T follicular helper cell (primary cell): ENCODE data around the gene TMEM181.
"Not testable (repeated sequence)": the region's sequence is repeated elsewhere in the genome, so short reads cannot be mapped to it uniquely, and the experiment has no call there.

Source experiments
- DNase-seq: peaks from one replicate; pipeline ENCODE4 v3.0.0-alpha.2; 2020; ENCODE audit warnings: low read depth

The TMEM181 gene

DNA sequence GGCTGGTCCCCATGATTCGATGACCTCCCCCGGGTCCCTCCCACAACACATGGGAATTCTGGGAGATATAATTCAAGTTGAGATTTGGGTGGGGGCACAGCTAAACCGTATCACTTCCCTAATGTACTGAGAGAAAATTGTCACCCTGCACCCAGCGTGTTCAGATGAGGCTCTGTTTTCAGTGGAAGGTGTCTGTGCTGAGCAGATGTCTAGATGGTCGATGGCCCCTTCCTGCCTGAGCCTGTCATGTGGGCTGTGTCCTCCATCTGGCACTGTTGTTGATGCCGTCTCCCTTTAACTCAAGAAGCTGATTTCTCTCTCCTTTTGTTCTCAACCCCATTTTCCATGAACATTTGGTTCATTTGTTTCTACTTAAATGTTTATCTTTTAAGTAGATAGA lies 37.0 kb downstream of the TMEM181 start:
- DNase-seq, result no peak

DNA sequence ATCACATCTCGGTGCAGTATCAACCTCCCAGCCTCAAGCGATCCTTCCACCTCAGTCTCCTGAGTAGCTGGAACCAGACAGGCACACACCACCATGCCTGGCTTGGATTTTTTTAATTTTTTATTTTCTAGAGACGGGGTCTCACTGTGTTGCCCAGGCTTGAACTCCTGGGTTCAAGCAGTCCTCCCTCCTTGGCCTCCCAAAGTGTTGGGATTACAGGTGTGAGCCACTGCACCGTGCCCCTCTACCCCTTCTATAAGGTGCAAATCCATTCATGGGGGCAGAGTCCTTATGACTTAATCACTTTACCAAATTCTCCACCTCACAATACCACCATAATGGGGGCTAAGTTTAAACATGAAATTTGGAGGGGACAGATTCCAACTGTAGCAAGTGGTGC lies 37.7 kb downstream of the TMEM181 start:
- no peak for DNase-seq

DNA sequence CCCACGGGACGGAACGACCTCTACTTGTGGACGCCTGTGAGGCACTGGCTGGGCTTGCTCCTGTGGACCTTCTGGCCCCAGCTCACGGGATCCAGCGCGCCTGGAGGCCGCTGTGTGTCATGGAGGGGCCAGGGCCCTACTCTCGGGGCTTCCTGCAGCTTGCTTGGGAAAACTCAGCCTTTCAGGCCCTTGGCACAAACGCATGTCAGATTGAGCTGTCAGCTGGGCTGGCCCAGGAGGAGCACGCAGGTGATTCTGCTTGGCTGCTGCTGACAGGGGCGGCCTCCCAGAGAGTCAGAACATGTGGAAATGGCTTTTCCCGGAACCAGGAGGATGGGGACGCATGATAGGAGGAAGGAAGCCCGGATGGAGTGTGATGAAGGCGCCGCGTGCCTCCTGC lies 39.7 kb downstream of the TMEM181 start:
- DNase-seq, result no peak

DNA sequence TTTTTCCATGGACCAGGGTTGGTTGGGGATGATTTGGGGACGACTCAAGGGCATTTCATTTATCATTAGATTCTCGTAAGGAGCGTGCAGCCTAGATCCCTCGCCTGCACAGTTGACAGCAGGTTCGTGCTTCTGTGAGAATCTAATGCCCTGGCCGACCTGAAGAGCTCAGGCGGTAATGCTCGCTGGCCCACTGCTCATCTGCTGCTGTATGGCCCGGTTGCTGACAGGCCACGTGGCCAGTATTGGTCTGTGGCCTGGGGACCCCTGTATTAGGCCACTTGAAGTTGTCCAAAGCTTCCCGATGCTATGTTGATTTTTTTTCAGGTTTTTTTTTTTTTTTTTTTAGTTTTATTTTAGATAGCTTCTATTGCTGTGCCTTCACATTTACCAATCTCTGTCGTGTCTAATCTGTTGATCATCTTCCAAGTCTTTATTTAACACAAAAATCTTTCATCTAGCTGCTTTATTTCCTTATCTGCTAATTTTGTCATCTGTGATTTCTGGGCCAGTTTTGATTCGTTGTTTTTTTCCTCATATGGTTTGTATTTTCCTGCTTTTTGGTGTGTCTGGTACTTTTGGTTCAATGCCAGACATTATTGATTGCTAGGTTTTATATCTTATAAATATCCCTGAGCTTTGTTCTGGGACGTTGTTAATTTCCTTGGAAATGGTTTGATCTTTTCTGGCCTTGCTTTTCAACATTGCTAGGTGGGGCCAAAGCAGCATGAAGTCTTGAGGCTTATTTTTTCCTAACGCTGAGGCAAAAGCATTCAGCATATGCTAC lies 43.6 kb downstream of the TMEM181 start:
- DNase-seq, result no peak

DNA sequence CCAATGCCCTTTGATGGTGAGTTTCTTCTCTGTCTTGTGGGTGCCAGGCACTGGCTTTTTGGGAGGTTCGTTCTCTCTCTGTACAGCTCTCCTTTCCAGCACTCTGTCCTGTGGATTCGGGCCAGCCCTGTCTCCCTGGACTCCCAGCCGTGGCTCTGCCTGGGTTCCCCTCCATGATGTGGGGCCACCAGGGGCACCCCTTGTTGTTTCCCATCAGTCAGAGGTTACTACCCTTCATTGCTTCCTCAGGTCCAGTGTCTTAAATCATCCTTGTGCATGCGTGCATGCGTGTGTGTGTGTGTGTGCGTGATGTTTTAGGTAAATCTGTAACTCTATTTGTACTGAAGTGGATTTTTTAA lies 44.1 kb downstream of the TMEM181 start:
- DNase-seq, result no peak

DNA sequence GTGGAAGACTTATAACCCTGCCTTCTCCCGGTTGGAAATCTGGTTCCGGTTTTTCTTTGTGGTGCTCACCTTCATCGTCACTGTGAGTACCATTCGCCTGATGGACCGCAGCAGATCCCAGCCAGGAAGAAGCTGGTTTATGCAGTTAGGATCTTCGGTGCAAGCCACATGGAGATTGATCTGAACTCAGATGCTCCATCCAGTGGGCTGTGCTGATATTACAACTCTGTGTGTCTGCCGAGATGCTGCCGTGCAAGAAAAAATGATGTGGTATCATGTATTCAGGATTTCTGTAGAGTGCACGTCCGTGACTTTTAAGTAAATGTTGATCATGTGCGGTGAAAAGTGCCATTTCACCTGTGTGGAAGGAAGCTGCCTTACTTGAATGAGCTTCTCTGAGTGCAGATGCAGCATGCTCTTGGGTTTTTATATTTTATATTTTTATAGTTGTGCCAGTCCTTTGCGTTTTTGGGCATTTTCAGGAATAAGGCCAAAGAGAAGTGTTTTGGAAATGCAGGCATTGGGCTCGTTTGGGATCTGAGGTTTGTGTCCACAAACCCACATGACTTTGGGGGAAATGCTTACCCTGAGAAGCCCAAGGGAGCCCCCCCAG lies 45.5 kb downstream of the TMEM181 start:
- peak; percentile 39 for DNase-seq

DNA sequence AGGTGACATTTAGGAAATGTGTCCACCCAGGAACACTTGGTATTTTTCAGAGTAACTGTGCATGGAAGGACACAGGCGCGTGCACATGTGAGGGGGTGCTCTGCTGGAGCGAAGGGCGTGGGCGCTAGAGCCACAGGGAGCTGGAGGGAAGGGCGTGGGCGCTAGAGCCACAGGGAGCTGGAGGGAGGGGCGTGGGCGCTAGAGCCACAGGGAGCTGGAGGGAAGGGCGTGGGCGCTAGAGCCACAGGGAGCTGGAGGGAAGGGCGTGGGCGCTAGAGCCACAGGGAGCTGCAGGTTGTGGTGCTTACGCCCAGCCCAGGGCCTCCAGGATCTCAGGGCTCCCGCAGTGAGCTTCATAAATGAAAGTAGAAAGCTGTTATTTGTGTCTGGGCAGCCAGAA lies 46.1 kb downstream of the TMEM181 start:
- DNase-seq, result not testable (repeated sequence)

DNA sequence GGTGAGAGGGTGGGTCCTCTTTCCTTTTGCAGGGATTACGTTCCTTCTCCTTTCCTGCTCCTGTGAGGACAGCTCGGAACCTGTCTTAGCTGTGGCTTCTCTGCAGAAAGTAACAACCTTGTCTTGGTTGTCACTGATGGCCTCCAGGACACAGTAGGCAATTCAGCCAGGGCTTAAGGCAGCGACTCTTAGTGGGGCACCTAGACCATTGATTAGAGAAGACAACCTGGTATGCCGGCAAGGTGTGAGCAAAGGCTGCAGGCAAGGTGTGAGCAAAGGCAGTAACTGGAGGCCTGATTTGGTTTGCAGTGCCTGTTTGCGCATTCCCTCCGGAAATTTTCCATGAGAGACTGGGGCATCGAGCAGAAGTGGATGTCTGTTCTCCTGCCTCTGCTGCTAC lies 47.0 kb downstream of the TMEM181 start:
- no peak for DNase-seq

DNA sequence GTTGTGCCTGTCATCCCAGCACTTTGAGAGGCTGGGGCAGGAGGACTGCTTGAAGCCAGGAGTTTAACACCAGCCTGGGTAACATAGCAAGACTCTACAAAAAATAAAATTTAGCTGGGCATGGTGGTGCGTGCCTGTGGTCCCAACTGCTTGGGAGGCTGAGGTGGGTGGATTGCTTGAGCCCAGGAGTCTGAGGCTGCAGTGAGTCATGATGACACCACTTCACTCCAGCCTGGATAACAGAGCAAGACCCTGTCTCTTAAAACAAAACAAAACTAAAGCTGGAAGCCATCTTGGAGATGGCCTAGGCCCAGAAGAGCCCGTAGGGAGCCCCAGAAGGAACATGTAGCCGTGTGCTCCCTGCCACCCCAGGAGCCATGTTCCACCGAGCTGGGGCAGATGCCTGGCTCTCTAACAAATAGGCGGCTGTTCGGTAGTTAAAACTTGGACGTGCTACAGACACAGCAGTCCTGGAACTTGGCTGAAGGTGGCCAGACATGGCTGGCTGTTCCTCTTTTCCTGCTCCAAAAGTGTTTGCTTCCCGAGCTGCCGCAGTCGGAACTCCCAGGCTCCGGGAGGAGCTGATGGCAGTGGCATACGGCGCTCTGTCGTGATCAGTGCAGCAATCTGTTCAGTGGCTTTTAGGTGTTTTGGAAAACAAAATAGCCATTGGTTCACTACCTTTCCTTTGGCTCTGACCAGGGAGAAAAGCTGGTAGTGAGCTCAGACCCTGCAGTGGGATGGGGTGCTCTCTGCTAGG lies 47.7 kb downstream of the TMEM181 start:
- no peak for DNase-seq

DNA sequence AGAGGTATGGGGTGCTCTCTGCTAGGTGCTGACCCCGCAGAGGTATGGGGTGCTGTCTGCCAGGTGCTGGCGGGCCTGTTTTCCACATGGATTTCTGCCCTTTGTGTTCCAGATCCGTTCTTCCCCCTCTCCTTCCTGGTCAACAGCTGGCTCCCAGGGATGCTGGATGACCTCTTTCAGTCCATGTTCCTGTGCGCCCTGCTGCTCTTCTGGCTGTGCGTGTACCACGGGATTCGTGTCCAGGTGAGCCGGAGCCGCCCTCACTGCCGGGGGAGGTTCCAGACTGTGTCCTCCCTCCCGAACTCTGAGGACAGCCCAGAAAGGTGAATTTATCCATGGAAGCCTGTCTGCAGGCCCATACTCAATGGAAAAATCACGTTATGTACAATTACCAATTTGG lies 48.3 kb downstream of the TMEM181 start:
- DNase-seq, result no peak

DNA sequence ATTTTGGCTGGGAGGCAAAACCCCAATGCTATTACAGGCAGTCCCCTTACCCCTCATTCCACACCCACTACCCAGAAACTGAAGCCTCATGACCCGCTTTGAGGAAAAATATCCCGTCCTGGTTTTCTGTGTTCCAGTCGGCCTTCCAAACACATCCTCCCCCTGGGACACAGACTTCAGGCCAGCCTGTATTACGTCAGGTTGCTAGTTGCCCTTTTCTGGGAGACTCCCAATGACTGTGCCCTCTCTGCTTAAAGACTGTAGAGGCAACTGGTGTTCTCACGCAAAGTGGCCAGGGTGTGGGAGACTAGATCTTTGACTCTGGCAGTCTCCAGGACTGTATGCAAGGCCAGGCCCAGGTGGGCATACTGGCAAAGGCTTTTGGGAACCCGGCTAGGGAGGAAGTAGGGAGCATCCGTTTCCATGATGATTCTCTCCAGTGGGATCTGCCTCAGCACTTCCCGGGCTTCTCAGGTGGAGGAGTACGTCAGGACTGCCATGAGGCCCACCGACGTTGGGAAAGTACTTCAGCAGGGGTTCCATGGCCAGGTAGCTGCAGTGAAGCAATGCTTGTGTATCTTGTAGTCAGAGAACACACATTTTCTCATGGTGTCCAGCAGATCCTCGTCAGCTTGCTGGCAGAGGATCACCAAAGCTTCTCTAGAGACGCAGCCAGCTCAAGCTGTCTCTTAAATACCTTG lies 49.7 kb downstream of the TMEM181 start:
- DNase-seq, result no peak

DNA sequence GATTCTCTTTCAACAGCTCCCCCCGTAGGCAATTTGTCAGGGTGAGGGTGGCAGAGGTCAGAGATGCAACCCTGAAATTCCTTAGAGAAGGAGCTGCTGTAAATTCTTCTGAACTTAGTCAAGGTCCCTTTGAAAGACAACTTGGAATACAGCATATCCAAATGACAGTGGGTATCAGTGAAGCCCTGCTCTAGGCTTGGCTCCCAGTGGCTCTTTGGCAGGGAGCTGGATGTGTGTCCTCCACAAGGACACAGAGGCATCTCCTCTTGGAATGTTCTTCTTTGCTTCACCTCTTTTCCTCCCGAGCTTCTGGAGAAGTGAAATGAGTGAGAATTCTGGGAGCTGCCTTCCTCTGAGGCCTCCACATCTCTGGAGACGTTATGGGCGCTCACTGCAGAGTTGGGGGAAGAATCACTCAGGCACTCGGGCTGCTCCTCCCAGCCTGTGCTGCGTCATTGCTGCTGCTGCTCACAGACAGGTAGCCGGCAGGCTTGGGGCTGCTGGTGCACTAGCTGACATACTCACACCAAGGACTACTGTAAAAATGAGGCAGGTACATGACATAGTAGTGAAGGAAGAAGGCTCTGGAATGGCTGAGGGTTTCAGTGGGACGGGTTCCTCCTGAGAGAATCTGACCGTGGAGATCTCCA lies 50.6 kb downstream of the TMEM181 start:
- DNase-seq, result no peak

DNA sequence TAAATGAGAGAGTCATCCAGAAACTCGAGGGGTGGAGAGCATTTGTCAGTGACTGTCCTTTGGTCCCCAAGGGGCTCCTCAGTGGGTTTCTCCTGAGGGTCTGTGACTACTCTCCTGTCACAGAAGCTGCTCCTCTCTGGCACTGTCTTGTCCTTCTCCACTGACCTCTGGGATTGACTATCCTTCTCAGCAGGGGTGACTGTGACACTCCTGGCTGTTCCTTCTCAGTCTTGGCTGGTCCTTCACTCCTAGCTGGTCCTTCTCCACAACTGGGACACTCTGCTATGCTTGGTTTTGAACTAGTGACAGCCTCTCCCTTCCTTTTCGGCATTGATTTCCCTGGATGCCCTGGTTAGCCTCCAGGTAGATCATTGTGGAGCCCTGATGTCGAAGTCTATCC lies 51.1 kb downstream of the TMEM181 start:
- DNase-seq, result no peak

DNA sequence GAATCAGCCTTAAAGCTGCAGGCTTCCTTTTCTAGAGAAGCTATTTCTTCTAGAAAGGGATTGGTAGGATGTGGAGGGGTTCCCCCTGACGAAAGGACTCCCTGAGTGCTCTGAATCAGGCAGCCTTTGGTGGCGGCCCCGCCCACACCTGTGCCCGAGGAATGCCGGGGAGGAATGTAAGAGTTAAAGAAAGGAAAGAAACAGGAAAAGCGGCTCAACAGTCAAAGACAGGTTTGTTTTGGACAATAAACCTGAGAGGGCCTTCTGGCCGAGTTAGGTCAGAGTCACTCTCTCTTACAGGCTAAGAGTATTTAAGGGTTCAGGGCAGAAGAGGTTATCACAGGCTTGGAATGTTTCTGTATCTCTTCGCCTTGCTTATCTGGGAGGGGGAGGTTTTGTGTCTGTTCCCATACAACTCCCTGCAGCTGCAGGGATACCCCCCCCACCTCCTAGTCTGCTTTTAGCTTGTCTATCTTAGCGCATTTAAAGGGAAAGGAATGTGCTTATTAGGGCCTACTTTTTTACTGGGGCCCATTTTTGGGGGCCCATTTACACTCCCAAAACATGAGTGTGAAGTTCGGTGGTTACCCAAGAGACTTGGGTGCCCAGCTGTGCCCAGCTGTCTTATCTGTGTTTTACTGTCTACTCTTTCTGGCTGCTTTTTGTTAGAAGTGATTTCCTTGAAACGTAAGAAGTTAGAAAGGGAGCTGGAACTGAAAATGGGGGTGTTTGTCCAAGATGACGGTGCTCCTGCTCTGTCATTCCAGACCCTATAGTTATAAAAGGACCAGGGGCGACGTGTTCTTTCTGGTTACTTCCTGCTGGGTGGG lies 51.9 kb downstream of the TMEM181 start:
- no peak for DNase-seq

DNA sequence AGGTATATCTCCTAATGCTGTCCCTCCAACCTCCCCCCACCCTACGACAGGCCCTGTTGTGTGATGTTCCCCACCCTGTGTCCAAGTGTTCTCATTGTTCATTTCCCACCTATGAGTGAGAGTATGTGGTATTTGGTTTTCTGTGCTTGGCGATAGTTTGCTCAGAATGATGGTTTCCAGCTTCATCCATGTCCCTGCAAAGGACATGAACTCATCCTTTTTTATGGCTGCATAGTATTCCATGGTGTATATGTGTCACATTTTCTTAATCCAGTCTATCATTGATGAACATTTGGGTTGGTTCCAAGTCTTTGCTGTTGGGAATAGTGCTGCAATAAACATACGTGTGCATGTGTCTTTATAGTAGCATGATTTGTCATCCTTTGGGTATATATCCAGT lies 54.7 kb downstream of the TMEM181 start:
- DNase-seq, result not testable (repeated sequence)

DNA sequence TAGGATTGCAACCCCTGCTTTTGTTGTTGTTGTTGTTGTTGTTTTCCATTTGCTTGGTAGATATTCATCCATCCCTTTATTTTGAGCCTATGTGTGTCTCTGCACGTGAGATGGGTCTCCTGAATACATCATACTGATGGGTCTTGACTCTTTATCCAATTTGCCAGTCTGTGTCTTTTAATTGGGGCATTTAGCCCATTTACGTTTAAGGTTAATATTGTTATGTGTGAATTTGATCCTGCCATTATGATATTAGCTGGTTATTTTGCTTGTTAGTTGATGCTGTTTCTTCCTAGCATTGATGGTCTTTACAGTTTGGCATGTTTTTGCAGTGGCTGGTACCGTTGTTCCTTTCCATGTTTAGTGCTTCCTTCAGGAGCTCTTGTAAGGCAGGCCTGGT lies 58.4 kb downstream of the TMEM181 start:
- DNase-seq, result not testable (repeated sequence)

DNA sequence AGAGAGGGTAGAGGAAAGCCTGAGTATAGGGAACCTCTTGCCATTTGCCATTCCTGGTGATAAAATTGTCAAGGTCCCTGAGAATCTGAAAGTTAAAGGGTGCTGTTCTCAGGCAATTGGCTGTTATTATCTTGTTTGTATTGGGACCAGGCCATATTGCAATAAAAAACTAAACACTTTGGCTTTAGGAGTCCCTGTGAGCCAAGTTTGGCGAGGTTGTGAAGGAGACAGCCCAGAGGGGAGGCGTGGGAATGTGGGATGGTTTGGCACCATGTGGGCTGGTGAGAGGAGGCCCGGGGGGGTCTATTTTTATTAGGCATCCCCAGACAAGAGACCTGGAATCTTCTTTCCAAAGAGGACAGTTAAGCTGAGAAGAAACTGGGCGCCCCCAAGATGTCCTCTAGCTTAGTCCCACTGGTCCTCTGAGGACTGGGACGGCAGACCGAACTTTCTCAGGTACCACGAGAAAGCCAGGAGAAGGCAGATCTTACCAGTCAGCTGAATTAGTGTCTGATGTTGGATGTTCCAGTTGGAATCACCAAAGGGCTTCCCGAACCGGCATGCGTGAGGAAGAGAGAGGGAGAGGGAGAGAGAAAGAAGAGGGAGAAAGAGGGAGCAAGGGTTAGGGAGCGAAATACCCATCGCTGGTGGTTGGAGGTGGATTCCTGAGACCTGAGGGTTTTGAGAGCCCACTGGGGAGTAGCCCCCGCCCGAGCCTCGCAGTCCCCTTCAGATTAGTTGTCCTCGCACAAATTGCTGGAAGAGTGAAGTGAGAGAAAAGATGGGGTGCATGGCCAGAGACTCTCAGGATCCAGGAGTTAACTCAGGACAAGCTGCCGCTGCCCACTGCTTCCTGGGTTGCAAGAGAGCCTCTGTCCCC lies 60.3 kb downstream of the TMEM181 start:
- DNase-seq, result no peak

DNA sequence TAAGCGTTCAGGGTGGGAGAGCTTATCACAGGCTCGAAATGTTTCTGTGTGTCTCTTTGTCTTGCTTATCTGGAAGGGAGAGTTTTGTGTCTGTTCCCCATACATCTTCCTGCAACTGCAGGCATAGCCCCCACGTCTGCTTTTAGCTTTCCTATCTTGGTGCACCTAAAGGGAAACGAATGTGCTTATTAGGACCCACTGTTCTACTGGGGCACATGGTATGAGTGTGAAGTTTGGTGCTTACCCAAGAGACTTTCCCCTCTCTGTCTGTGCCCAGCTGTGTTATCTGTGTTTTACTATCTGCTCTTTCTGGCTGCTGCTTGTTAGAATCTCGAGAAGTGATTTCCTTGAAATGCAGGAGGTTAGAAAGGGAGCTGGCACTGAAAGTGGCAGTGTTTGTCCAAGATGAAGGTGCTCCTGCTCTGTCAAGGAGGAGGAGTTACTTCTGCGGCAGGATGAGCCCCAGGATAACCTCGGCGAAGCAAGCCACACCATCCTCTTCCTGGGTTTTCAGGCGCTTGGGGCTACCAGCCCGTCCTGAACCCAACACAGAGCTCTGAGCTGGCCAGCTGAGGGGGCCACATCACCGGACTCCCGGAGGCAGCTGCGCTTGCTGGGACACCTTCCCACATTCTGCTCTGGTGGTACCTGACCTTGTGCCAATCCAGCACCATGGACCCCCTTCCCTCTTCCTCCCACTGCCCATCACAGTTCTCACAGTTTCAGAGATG lies 61.2 kb downstream of the TMEM181 start:
- no peak for DNase-seq
